Thyroid gland (tissue), 4 donors: ENCODE results near the gene KNCN. TPM values are rescaled to one million over a fixed set of nuclear protein-coding genes. Genes with fewer than 3 reads are reported as not detected.

ENCODE experiments used
- DNase-seq, 2 donors: peaks; one replicate each; pipeline ENCODE4 v3.0.0-alpha.2; 2019
- H3K27ac ChIP-seq, 3 donors: fragments of 200-600 bp; sonication (generic); 1 replicate in 2 of 3; 2 replicates in 1 of 3; pipeline ENCODE4 v1.5.1; 2016 to 2019; ENCODE audit warnings: mild to moderate bottlenecking in 1 of 3, moderate library complexity in 1 of 3
- H3K27me3 ChIP-seq: fragments of 200-600 bp; sonication (generic); one replicate; pipeline ENCODE4 v1.5.1; 2019
- H3K36me3 ChIP-seq, 2 donors: fragments of 200-600 bp; sonication (generic); one replicate each; pipeline ENCODE4 v1.5.1; 2016 to 2019
- H3K4me1 ChIP-seq, 2 donors: fragments of 200-600 bp; sonication (generic); one replicate each; pipeline ENCODE4 v1.5.1; 2017 to 2019
- H3K4me3 ChIP-seq, 3 donors: fragments of 200-600 bp; sonication (generic); replicated peaks in 1 of 3; 1 replicate in 2 of 3; 2 replicates in 1 of 3; pipeline ENCODE4 v1.5.1; 2016; ENCODE audit warnings: mild to moderate bottlenecking in 1 of 3
- H3K9me3 ChIP-seq: fragments of 200-600 bp; sonication (generic); one replicate; pipeline ENCODE4 v1.5.1; 2017
- POLR2A ChIP-seq, 2 donors: fragments of 450-650 bp; IDR thresholded peaks; one replicate each; pipeline ENCODE4 v1.6.1; 2017; ENCODE audit warnings: antibody characterized with exemption in 2 of 2, mild to moderate bottlenecking in 2 of 2, moderate library complexity in 1 of 2
- WGBS, 2 donors: methylation state at CpG; one replicate each; pipeline ENCODE4 v1.1.5; 2017; 5-methylcytosine and 5-hydroxymethylcytosine counted together
- intact Hi-C: fragments of 100-400 bp; cut with DNase I; formaldehyde crosslinking; loops from one replicate; pipeline ENCODE4 v1.15.1; 2023
- total RNA-seq, 4 donors: library from RNA; depleted of rRNA; stranded (reverse); fragments of >200 nt; gene quantifications; one replicate each; pipeline ENCODE4 v1.2.3, GENCODE V29; 2016
- TF ChIP-seq, protein P1 (sequence below), 6 experiments: fragments of 200-600 bp in 3 of 6; fragments of 450-650 bp in 3 of 6; sonication (generic) in 3 of 6; IDR thresholded peaks; one replicate each; pipeline ENCODE4 v1.5.1; 2016 to 2019; ENCODE audit warnings: antibody characterized with exemption in 6 of 6, mild to moderate bottlenecking in 2 of 6, inconsistent platforms in 1 of 6, moderate library complexity in 1 of 6

KNCN gene
- total RNA-seq, 4 donors from 2014 or later = not detected

GRCh38 chr1:46558141-46558963 is 6.9 kb upstream of the KNCN start:
- no peak overlapping the region for H3K4me3 ChIP-seq
- no peak overlapping the region for H3K27ac ChIP-seq
- no peak for TF ChIP-seq POLR2A (IDR thresholded peaks at IDR 0.05)
- TF ChIP-seq, protein P1, sequence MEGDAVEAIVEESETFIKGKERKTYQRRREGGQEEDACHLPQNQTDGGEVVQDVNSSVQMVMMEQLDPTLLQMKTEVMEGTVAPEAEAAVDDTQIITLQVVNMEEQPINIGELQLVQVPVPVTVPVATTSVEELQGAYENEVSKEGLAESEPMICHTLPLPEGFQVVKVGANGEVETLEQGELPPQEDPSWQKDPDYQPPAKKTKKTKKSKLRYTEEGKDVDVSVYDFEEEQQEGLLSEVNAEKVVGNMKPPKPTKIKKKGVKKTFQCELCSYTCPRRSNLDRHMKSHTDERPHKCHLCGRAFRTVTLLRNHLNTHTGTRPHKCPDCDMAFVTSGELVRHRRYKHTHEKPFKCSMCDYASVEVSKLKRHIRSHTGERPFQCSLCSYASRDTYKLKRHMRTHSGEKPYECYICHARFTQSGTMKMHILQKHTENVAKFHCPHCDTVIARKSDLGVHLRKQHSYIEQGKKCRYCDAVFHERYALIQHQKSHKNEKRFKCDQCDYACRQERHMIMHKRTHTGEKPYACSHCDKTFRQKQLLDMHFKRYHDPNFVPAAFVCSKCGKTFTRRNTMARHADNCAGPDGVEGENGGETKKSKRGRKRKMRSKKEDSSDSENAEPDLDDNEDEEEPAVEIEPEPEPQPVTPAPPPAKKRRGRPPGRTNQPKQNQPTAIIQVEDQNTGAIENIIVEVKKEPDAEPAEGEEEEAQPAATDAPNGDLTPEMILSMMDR (IDR thresholded peaks at IDR 0.05) = no peak
- peaks cover 0 to 13% of the 10 kb centered on the region in 2 donors for H3K36me3 ChIP-seq
- H3K9me3 ChIP-seq = no peaks in the 10 kb centered on the region
- WGBS, 2 donors = 79 to 83% methylated on average over 12 to 16 of the region's 20 CpGs
- no peak for DNase-seq
- no peaks in the 10 kb centered on the region for H3K4me1 ChIP-seq
- no peaks in the 10 kb centered on the region for H3K27me3 ChIP-seq
- intact Hi-C loops = no loop called here

GRCh38 chr1:46557403-46557802 is 6.0 kb upstream of the KNCN start:
- DNase-seq = no peak
- intact Hi-C loops = no loop called here
- WGBS, 2 donors = 73 to 78% methylated on average over 5 of the region's 5 CpGs
- Histone ChIP-seq H3K27ac (no peak overlapping the region), H3K9me3 (no peaks in the 10 kb centered on the region), H3K36me3 (peaks cover 0 to 10% of the 10 kb centered on the region in 2 donors), H3K4me1 (no peaks in the 10 kb centered on the region), H3K27me3 (no peaks in the 10 kb centered on the region), H3K4me3 (no peak overlapping the region)
- TF ChIP-seq, protein P1 (IDR thresholded peaks at IDR 0.05) = no peak
- no peak for TF ChIP-seq POLR2A (IDR thresholded peaks at IDR 0.05)

GRCh38 chr1:46556822-46557221 is 5.4 kb upstream of the KNCN start:
- DNase-seq = no peak
- H3K27ac ChIP-seq = no peak overlapping the region
- peaks cover 0 to 8% of the 10 kb centered on the region in 2 donors for H3K36me3 ChIP-seq
- 74 to 78% methylated on average over 3 of the region's 3 CpGs for WGBS, 2 donors
- no peaks in the 10 kb centered on the region for H3K27me3 ChIP-seq
- no peaks in the 10 kb centered on the region for H3K4me1 ChIP-seq
- intact Hi-C loops = no loop called here
- TF ChIP-seq POLR2A (IDR thresholded peaks at IDR 0.05) = no peak
- TF ChIP-seq, protein P1 (IDR thresholded peaks at IDR 0.05) = no peak
- H3K4me3 ChIP-seq = no peak overlapping the region
- no peaks in the 10 kb centered on the region for H3K9me3 ChIP-seq

GRCh38 chr1:46555826-46556619 is 4.6 kb upstream of the KNCN start:
- intact Hi-C loops = no loop called here
- Histone ChIP-seq H3K27ac (no peak overlapping the region), H3K27me3 (no peaks in the 10 kb centered on the region), H3K36me3 (peaks cover 0 to 4% of the 10 kb centered on the region in 2 donors), H3K4me3 (no peak overlapping the region), H3K9me3 (no peaks in the 10 kb centered on the region), H3K4me1 (no peaks in the 10 kb centered on the region)
- no peak for DNase-seq
- TF ChIP-seq, protein P1 (IDR thresholded peaks at IDR 0.05) = no peak
- TF ChIP-seq POLR2A (IDR thresholded peaks at IDR 0.05) = no peak
- WGBS, 2 donors = 89 to 90% methylated on average over 7 of the region's 7 CpGs
